Measurements from ENCODE around the gene CCL5.
A peak's percentile ranks its signal among the peaks of the same experiment; 100 is the strongest.

The CCL5 gene

GRCh38 chr17:35846055-35846809, 33.9 kb downstream of the CCL5 start (continued):
- TF ChIP-seq ZNF433 (tag by site-specific recombination; IDR thresholded peaks at IDR 0.05; ENCODE audit: low read depth) (no peak), ZNF19 (tag by site-specific recombination; IDR thresholded peaks at IDR 0.05; ENCODE audit: low read depth) (no peak), ZNF248 (tag by site-specific recombination; IDR thresholded peaks at IDR 0.05) (no peak)

- H3K4me3 ChIP-seq (ENCODE audit: low read depth, low read length) = no peak overlapping the region
- H3K9me3 ChIP-seq (ENCODE audit: control insufficient read depth, insufficient read depth, low read depth, low read length) = no peaks in the 10 kb centered on the region
- H3K4me1 ChIP-seq (ENCODE audit: control insufficient read depth, insufficient read depth, low read length) = no peaks in the 10 kb centered on the region
- no peak for TF ChIP-seq ZNF701 (tag by site-specific recombination; IDR thresholded peaks at IDR 0.05)
- no peak for TF ChIP-seq ZNF548 (tag by site-specific recombination; IDR thresholded peaks at IDR 0.05)
- TF ChIP-seq ZNF133 (tag by site-specific recombination; IDR thresholded peaks at IDR 0.05) = no peak
- TF ChIP-seq ZNF600 (tag by site-specific recombination; IDR thresholded peaks at IDR 0.05) = peak; percentile 90
- 0 out of 2 replicates have a peak, but pooled peaks have one; percentile 19 for TF ChIP-seq PATZ1 (tag by site-specific recombination; IDR thresholded peaks at IDR 0.05)
- peak; percentile 93 for TF ChIP-seq ZNF202 (tag by site-specific recombination; IDR thresholded peaks at IDR 0.05; ENCODE audit: borderline replicate concordance)
- TF ChIP-seq EGR2 (tag by site-specific recombination; IDR thresholded peaks at IDR 0.05; ENCODE audit: low read depth) = peak; percentile 72
- TF ChIP-seq ZFHX2 (tag by site-specific recombination; conservative IDR thresholded peaks at IDR 0.05) = peak; percentile 49; the same call in 1 of the 2 replicates
- no peak for TF ChIP-seq ZNF488 (tag by site-specific recombination; IDR thresholded peaks at IDR 0.05)
- TF ChIP-seq ZBTB6 (tag by site-specific recombination; IDR thresholded peaks at IDR 0.05) = peak; percentile 95
- ChIA-PET CTCF (no interaction called here), POLR2A (no interaction called here)
- no peak overlapping the region for H3K27ac ChIP-seq (ENCODE audit: extremely low read depth, low read depth, low read length)
- H3K36me3 ChIP-seq (ENCODE audit: control insufficient read depth in 2 of 2, insufficient read depth in 1 of 2, low read length in 2 of 2) = peaks cover 94 to 98% of the 10 kb centered on the region in 2 experiments
Measured at GRCh38 chr17:35844547-35844946, 35.6 kb downstream of the CCL5 start.

GRCh38 chr17:35843698-35844097, 36.5 kb downstream of the CCL5 start:
- TF ChIP-seq GLI4 (tag by site-specific recombination; IDR thresholded peaks at IDR 0.05) = no peak
- TF ChIP-seq KLF9 (tag by site-specific recombination; IDR thresholded peaks at IDR 0.05; ENCODE audit: low read depth) = no peak
- H3K9me3 ChIP-seq (ENCODE audit: control insufficient read depth, insufficient read depth, low read depth, low read length) = no peaks in the 10 kb centered on the region
- H3K36me3 ChIP-seq (ENCODE audit: control insufficient read depth in 2 of 2, insufficient read depth in 1 of 2, low read length in 2 of 2) = peaks cover 97 to 99% of the 10 kb centered on the region in 2 experiments
- CTCF ChIA-PET = no interaction called here
- no peak overlapping the region for H3K27ac ChIP-seq (ENCODE audit: extremely low read depth, low read depth, low read length)
- no peaks in the 10 kb centered on the region for H3K4me1 ChIP-seq (ENCODE audit: control insufficient read depth, insufficient read depth, low read length)
- no peak overlapping the region for H3K4me3 ChIP-seq (ENCODE audit: low read depth, low read length)
- POLR2A ChIA-PET = no interaction called here

- Histone ChIP-seq H3K9me3 (ENCODE audit: control insufficient read depth, insufficient read depth, low read depth, low read length) (no peaks in the 10 kb centered on the region), H3K4me3 (ENCODE audit: low read depth, low read length) (no peak overlapping the region), H3K4me1 (ENCODE audit: control insufficient read depth, insufficient read depth, low read length) (no peaks in the 10 kb centered on the region), H3K27ac (ENCODE audit: extremely low read depth, low read depth, low read length) (no peak overlapping the region), H3K36me3 (ENCODE audit: control insufficient read depth in 2 of 2, insufficient read depth in 1 of 2, low read length in 2 of 2) (peaks cover 99% of the 10 kb centered on the region in 2 experiments)
- CTCF ChIA-PET = interaction anchor here (0.9 to 2.5 kb wide), 4 partner anchors 12 to 79 kb away, joined by 3 to 16 read pairs (median 6); no protein-coding TSS in a partner anchor
- POLR2A ChIA-PET = no interaction called here
- TF ChIP-seq WT1 (tag by site-specific recombination; IDR thresholded peaks at IDR 0.05) (no peak), ZNF140 (tag by site-specific recombination; IDR thresholded peaks at IDR 0.05) (no peak), ZNF146 (tag by site-specific recombination; IDR thresholded peaks at IDR 0.05) (no peak), ZXDB (tag by site-specific recombination; IDR thresholded peaks at IDR 0.05) (no peak), ZNF112 (tag by site-specific recombination; IDR thresholded peaks at IDR 0.05) (no peak), ZNF645 (tag by site-specific recombination; IDR thresholded peaks at IDR 0.05) (no peak), ZNF121 (tag by site-specific recombination; IDR thresholded peaks at IDR 0.05) (no peak), AEBP2 (tag by site-specific recombination; IDR thresholded peaks at IDR 0.05; ENCODE audit: borderline replicate concordance) (no peak), ZNF658 (tag by site-specific recombination; IDR thresholded peaks at IDR 0.05) (no peak), ZBTB8A (tag by site-specific recombination; IDR thresholded peaks at IDR 0.05) (no peak)
Measured at GRCh38 chr17:35842239-35842638, 37.9 kb downstream of the CCL5 start.
